ENCODE data around the gene SUPT3H.
"Not testable (repeated sequence)": the region's sequence is repeated elsewhere in the genome, so short reads cannot be mapped to it uniquely, and the experiment has no call there.

The SUPT3H gene

GRCh38 chr6:45175272-45175671, 202.5 kb downstream of the SUPT3H start:
- no peak for DNase-seq (ENCODE audit: low spot score)

- DNase-seq (ENCODE audit: low spot score): no peak
Measured at GRCh38 chr6:45174045-45174444, 203.7 kb downstream of the SUPT3H start.

- DNase-seq (ENCODE audit: low spot score): no peak
Measured at GRCh38 chr6:45171380-45171779, 206.4 kb downstream of the SUPT3H start.

GRCh38 chr6:45170309-45170708, 207.4 kb downstream of the SUPT3H start:
- DNase-seq (ENCODE audit: low spot score): no peak

GRCh38 chr6:45169815-45170214, 207.9 kb downstream of the SUPT3H start:
- no peak for DNase-seq (ENCODE audit: low spot score)

- DNase-seq (ENCODE audit: low spot score): no peak
Measured at GRCh38 chr6:45163952-45164766, 213.6 kb downstream of the SUPT3H start.

- no peak for DNase-seq (ENCODE audit: low spot score)
Measured at GRCh38 chr6:45160305-45160704, 217.4 kb downstream of the SUPT3H start.

- no peak for DNase-seq (ENCODE audit: low spot score)
Measured at GRCh38 chr6:45156075-45156474, 221.7 kb downstream of the SUPT3H start.

- no peak for DNase-seq (ENCODE audit: low spot score)
Measured at GRCh38 chr6:45155341-45155894, 222.3 kb downstream of the SUPT3H start.

- no peak for DNase-seq (ENCODE audit: low spot score)
Measured at GRCh38 chr6:45154679-45155078, 223.1 kb downstream of the SUPT3H start.

- peak; percentile 52 for DNase-seq (ENCODE audit: low spot score)
Measured at GRCh38 chr6:45148711-45149341, 228.9 kb downstream of the SUPT3H start.

- no peak for DNase-seq (ENCODE audit: low spot score)
Measured at GRCh38 chr6:45148278-45148677, 229.5 kb downstream of the SUPT3H start.

- DNase-seq (ENCODE audit: low spot score): not testable (repeated sequence)
Measured at GRCh38 chr6:45145658-45146057, 232.1 kb downstream of the SUPT3H start.

- no peak for DNase-seq (ENCODE audit: low spot score)
Measured at GRCh38 chr6:45138765-45139164, 239.0 kb downstream of the SUPT3H start.

GRCh38 chr6:45136495-45136894, 241.2 kb downstream of the SUPT3H start:
- no peak for DNase-seq (ENCODE audit: low spot score)

GRCh38 chr6:45132658-45133294, 245.0 kb downstream of the SUPT3H start:
- DNase-seq (ENCODE audit: low spot score): no peak

GRCh38 chr6:45132059-45132458, 245.7 kb downstream of the SUPT3H start:
- peak; percentile 6 for DNase-seq (ENCODE audit: low spot score)

GRCh38 chr6:45129051-45129450, 248.7 kb downstream of the SUPT3H start:
- no peak for DNase-seq (ENCODE audit: low spot score)

GRCh38 chr6:45127185-45127584, 250.5 kb downstream of the SUPT3H start:
- DNase-seq (ENCODE audit: low spot score): no peak

- no peak for DNase-seq (ENCODE audit: low spot score)
Measured at GRCh38 chr6:45126033-45126432, 251.7 kb downstream of the SUPT3H start.

GRCh38 chr6:45123023-45123422, 254.7 kb downstream of the SUPT3H start:
- no peak for DNase-seq (ENCODE audit: low spot score)

GRCh38 chr6:45118754-45119153, 259.0 kb downstream of the SUPT3H start:
- no peak for DNase-seq (ENCODE audit: low spot score)

Measured in AG08395 (cell line).